K562 (cell line): Measurements from ENCODE around the gene PPP1CA. TPM values are rescaled to one million over a fixed set of nuclear protein-coding genes. Genes with fewer than 3 reads are reported as not detected.

Source experiments
- JUN ChIP-seq, 2 experiments: sonication (generic) in 1 of 2; formaldehyde crosslinking in 1 of 2; IDR thresholded peaks; 2 replicates each; pipeline versions ENCODE4 v1.6.1 to v1.8.0; 2012 to 2022; ENCODE audit warnings: borderline replicate concordance in 2 of 2, mild to moderate bottlenecking in 2 of 2, improper control_type of control experiment in 1 of 2, low read depth in 1 of 2, low read length in 1 of 2, missing genetic modification reagents in 1 of 2
- MTA1 ChIP-seq: fragments of 450-650 bp; IDR thresholded peaks from 2 replicates; pipeline ENCODE4 v1.6.1; 2017; ENCODE audit warnings: borderline replicate concordance
- TOE1 ChIP-seq, 2 experiments: fragments of 450-650 bp in 1 of 2; sonication (generic) in 1 of 2; formaldehyde crosslinking in 1 of 2; IDR thresholded peaks; 2 replicates each; pipeline versions ENCODE4 v1.7.1 to v1.8.0; 2016 to 2022; ENCODE audit warnings: borderline replicate concordance in 2 of 2, mild to moderate bottlenecking in 2 of 2, antibody characterized with exemption in 1 of 2, inconsistent platforms in 1 of 2, low read depth in 1 of 2, missing genetic modification reagents in 1 of 2, moderate library complexity in 1 of 2
- ZNF592 ChIP-seq: fragments of 450-650 bp; IDR thresholded peaks from 2 replicates; pipeline ENCODE4 v1.6.1; 2017; ENCODE audit warnings: antibody characterized with exemption, mild to moderate bottlenecking
- polyA plus RNA-seq, 8 experiments: library from polyadenylated mRNA; depleted of rRNA in 4 of 8; stranded (reverse) in 5 of 8; unstranded in 3 of 8; fragments of >200 nt; fragmentation: Nextera tagmentation in 2 of 8; fragmentation: Illumina TruSeq in 1 of 8; extraction: Ambion mirVana in 2 of 8; extraction: Trizol in 1 of 8; gene quantifications; 2 replicates each; pipeline versions ENCODE4 v1.2.1 to v1.2.3, GENCODE V29; 2011 to 2014; ENCODE audit warnings: inconsistent platforms in 1 of 8, missing spikeins in 1 of 8
- total RNA-seq, 7 experiments: library from RNA; depleted of rRNA in 6 of 7; stranded (reverse); fragments of >200 nt in 6 of 7; fragmentation: Illumina TruSeq in 2 of 7; extraction: Trizol in 2 of 7; gene quantifications; 2 replicates each; pipeline versions ENCODE4 v1.2.1 to v1.2.3, GENCODE V29; 2011 to 2021; ENCODE audit warnings: low replicate concordance in 1 of 7

Gene PPP1CA
- total and polyA plus RNA-seq, 9 of the 15 experiments (the other 6 are each of a cell fraction or from before 2014, with no cell fraction given), result 18.2 to 242 (median 188) TPM

- TF ChIP-seq TOE1 (IDR thresholded peaks at IDR 0.05; ENCODE audit: borderline replicate concordance) (no peak), TOE1 (CRISPR knock-in tag; IDR thresholded peaks at IDR 0.05; ENCODE audit: borderline replicate concordance, low read depth) (no peak), MTA1 (peak; percentile 29; the same call in 1 of the 2 replicates), ZNF592 (0 out of 2 replicates have a peak, but pooled peaks have one; percentile 32), JUN (IDR thresholded peaks at IDR 0.05; ENCODE audit: borderline replicate concordance, low read depth, low read length) (no peak), JUN (CRISPR knock-in tag; IDR thresholded peaks at IDR 0.05; ENCODE audit: borderline replicate concordance) (no peak)
Observed at GRCh38 chr11:67352546-67353316, 48.9 kb downstream of the PPP1CA start (continued).
